ENCODE data around the gene FBXO7. TPM values are rescaled to one million over a fixed set of nuclear protein-coding genes. Genes with fewer than 3 reads are reported as not detected.

The FBXO7 gene
- 44.3 and 62.9 TPM in 2 replicates for total RNA-seq

GRCh38 chr22:32474635-32475467, at the start of gene FBXO7:
Gene FBXO7, plus strand, starts transcription at chr22:32474811. Its CDS starts 192 bp downstream, at chr22:32475003.

Other genes with a start within 250 kb of the FBXO7 start
- not detected in 2 replicates for gene SLC5A4, start 219.5 kb upstream of the FBXO7 start, total RNA-seq
- not detected in 2 replicates for gene RFPL3, start 116.9 kb upstream of the FBXO7 start, total RNA-seq
- 79.7 and 132 TPM in 2 replicates for gene RTCB, start 62.6 kb upstream of the FBXO7 start, total RNA-seq
- gene BPIFC, start 10.4 kb upstream of the FBXO7 start, total RNA-seq, result not detected in 2 replicates

Data from tracheal epithelial cell (primary cell).